ENCODE results near the gene GDF15.
"Not testable (repeated sequence)": the region's sequence is repeated elsewhere in the genome, so short reads cannot be mapped to it uniquely, and the experiment has no call there.

- TF ChIP-seq, protein P1, sequence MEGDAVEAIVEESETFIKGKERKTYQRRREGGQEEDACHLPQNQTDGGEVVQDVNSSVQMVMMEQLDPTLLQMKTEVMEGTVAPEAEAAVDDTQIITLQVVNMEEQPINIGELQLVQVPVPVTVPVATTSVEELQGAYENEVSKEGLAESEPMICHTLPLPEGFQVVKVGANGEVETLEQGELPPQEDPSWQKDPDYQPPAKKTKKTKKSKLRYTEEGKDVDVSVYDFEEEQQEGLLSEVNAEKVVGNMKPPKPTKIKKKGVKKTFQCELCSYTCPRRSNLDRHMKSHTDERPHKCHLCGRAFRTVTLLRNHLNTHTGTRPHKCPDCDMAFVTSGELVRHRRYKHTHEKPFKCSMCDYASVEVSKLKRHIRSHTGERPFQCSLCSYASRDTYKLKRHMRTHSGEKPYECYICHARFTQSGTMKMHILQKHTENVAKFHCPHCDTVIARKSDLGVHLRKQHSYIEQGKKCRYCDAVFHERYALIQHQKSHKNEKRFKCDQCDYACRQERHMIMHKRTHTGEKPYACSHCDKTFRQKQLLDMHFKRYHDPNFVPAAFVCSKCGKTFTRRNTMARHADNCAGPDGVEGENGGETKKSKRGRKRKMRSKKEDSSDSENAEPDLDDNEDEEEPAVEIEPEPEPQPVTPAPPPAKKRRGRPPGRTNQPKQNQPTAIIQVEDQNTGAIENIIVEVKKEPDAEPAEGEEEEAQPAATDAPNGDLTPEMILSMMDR (conservative IDR thresholded peaks at IDR 0.05), result not testable (repeated sequence)
- not testable (repeated sequence) for TF ChIP-seq EZH2 (IDR thresholded peaks at IDR 0.05; ENCODE audit: low read depth)
Observed at GRCh38 chr19:18383622-18384021, 2.3 kb upstream of the GDF15 start.

Data from PC-9 (cell line).